Colon (tissue), 2 donors: ENCODE results near the gene TMPRSS5.

Source experiments
- FAIRE-seq: peaks from 2 replicates; lab custom pipeline; 2012; peaks lifted over from hg19 to GRCh38; lab: Jason Lieb, UNC
- donor health status: control.
- donor health status: control.

The TMPRSS5 gene

GRCh38 chr11:113667801-113668200, 38.3 kb downstream of the TMPRSS5 start:
- no peak for FAIRE-seq

- FAIRE-seq: peak; percentile 10
Measured at GRCh38 chr11:113666584-113666983, 39.5 kb downstream of the TMPRSS5 start.

- FAIRE-seq: no peak
Measured at GRCh38 chr11:113664981-113665710, 41.0 kb downstream of the TMPRSS5 start.

GRCh38 chr11:113664069-113664980, 41.8 kb downstream of the TMPRSS5 start:
- FAIRE-seq: no peak

- no peak for FAIRE-seq
Measured at GRCh38 chr11:113663567-113663966, 42.5 kb downstream of the TMPRSS5 start.

GRCh38 chr11:113655771-113656170, 50.3 kb downstream of the TMPRSS5 start:
- no peak for FAIRE-seq

- no peak for FAIRE-seq
Measured at GRCh38 chr11:113651023-113651422, 55.1 kb downstream of the TMPRSS5 start.

- no peak for FAIRE-seq
Measured at GRCh38 chr11:113649311-113649710, 56.8 kb downstream of the TMPRSS5 start.

GRCh38 chr11:113647856-113648255, 58.3 kb downstream of the TMPRSS5 start:
- FAIRE-seq: no peak

- no peak for FAIRE-seq
Measured at GRCh38 chr11:113647108-113647507, 59.0 kb downstream of the TMPRSS5 start.

- FAIRE-seq: no peak
Measured at GRCh38 chr11:113645593-113646349, 60.3 kb downstream of the TMPRSS5 start.

- FAIRE-seq: no peak
Measured at GRCh38 chr11:113644605-113645004, 61.5 kb downstream of the TMPRSS5 start.

- FAIRE-seq: no peak
Measured at GRCh38 chr11:113643701-113644100, 62.4 kb downstream of the TMPRSS5 start.

- no peak for FAIRE-seq
Measured at GRCh38 chr11:113643006-113643585, 63.0 kb downstream of the TMPRSS5 start.

- no peak for FAIRE-seq
Measured at GRCh38 chr11:113642090-113642489, 64.0 kb downstream of the TMPRSS5 start.

- no peak for FAIRE-seq
Measured at GRCh38 chr11:113638376-113638775, 67.7 kb downstream of the TMPRSS5 start.

GRCh38 chr11:113637636-113638035, 68.5 kb downstream of the TMPRSS5 start:
- no peak for FAIRE-seq
